GM21723 (cell line): ENCODE results near the gene HIP1.
"Not testable (repeated sequence)": the region's sequence is repeated elsewhere in the genome, so short reads cannot be mapped to it uniquely, and the experiment has no call there.

Source experiments
- ATAC-seq: cut with Tn5 transposase; IDR thresholded peaks from one replicate; pipeline ENCODE4 v1.9.1; 2021; ENCODE audit warnings: mild to moderate bottlenecking, moderate library complexity; ENCODE audit not compliant: unreplicated experiment

HIP1 gene

DNA sequence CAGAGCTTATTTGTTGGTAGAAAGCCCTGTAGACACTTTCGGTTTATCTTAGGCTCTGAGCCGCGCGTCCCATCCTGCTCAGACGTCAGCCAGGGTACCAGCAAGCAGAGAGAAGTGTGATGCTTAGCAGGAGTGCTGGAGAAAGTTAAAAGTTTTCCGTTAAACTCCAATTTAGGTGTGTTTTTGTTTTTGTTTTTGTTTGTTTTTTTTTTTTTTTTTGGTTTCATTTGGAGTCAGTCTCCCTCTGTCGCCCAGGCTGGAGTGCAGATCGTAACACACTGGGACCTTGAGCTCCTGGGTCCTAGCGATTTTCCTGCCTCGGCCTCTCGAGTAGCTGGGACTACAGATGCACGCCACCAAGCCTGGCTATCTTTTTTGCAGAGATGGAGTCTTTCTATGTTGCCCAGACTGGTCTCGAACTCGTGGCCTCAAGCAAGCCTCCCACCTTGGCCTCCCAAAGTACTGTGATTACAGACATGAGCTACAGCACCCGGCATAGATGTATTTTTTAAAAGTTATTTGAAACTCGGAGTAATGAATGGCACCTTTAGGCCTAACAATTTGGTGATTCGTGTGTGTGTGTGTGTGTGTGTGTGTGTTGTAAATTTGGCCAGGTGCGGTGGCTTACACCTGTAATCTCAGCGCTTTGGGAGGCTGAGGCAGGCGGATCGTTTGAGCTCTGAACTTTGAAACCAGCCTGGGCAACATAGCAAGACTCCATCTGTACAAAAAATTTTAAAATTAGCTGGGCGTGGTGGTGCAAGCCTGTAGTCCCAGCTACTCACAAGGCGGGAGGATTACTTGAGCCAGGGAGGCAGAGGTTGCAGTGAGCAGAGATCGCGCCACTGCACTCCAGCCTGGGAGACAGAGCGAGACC is 1.3 kb upstream of the HIP1 start:
- ATAC-seq, result peak; percentile 39

GRCh38 chr7:75738975-75739795 is 444 bp upstream of the HIP1 start:
- ATAC-seq, result peak; percentile 89

DNA sequence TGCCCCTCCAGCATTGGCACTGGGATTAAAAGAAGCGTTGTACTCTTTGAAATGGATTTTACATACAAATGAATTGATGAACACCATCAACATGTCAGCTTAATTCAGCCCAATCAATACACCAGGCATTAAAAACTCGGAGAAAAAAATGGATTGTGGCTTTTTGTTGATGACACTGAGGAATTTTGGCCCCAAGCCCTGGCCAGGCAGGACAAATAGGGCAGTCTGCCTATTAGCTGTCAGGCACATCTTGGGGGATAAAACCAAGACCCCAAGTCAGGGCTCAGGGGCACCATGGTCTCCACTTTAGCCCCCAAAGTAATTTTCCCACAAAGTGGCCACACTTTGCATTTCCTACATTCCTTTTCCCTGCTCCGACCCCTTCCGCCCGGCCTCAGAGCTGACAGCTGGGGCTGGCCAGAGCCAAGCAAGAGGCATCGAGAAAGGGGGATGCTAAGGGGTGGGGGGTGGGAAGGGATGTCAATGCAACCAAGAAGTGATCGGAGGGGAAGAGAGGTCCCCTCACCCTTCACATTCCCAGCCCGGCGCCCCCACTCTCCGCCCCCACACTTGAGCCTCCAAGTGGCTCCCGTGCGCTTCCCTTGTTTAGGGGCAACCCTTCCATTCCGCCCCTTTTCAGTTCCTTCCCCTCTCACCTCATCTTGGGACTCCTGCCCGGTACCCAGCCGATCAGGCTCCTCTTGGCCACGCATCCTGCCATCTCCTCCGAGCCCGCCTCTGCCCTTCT is 711 bp downstream of the HIP1 start:
- no peak for ATAC-seq

GRCh38 chr7:75735581-75736350 is 3.0 kb downstream of the HIP1 start:
- ATAC-seq, result no peak

DNA sequence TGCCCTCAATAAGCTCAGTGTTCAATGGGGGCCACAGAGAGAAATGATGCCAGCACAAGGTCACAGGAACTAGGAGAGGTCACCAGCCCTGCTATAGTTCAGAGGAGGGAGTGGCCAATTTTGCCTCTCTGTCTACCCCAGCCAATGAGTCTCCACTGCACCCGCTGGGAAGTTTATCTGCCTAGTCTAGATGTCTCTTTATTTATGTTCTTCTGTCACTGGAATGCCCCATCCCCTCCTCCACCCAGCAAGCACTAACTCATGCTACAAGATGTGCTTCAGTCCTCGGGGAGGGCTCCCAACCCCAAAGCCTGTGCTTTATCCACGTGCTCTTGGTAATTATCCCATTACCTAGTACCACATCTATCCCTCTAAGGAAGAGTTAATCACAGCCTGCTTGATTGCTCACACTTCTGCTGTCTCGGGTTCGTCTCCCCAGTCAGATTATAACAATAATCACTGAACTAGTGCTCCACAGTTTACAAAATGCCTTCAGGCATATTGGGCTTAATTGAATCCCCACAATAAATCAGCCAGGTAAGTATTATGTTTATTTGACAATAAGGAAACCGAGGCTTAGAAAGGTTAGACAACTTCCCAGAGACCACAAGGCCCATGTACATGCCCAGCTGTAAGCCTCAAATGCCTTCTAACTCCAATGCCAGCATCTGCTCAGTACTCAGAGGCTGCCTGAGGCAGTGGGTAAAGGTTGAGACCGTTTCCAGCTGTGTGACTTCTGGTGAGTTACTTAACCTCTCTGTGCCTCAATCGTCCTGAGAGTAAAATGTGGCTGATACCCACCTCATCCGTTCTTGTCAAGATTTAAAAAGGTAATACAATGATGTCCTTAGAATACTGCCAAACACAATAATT is 3.9 kb downstream of the HIP1 start:
- ATAC-seq, result no peak

GRCh38 chr7:75732764-75733630 is 5.7 kb downstream of the HIP1 start:
- ATAC-seq, result no peak

GRCh38 chr7:75732016-75732521 is 6.7 kb downstream of the HIP1 start:
- no peak for ATAC-seq

DNA sequence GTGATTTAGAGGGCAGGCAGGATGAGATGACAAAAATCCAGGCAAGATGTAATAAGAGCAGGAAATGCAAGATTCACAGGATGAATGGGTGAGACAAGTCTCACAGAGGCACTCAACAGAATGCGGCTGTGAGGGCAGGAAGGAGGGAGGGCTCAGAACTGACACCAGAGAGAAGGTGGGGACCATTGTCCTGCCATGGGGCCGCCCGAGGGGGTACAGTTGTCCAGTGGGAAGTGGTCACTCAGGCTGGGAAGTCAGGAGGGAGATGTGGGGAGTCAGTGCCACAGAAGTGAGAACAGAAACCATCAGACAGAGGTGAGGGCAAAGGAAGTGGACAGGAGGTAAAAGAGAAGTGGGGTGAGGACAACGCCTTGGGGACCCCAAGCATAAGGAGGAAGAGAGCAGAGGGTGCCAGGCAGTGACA is 8.9 kb downstream of the HIP1 start:
- ATAC-seq, result no peak

- ATAC-seq, result no peak
Measured at GRCh38 chr7:75727881-75728593, 10.7 kb downstream of the HIP1 start.

DNA sequence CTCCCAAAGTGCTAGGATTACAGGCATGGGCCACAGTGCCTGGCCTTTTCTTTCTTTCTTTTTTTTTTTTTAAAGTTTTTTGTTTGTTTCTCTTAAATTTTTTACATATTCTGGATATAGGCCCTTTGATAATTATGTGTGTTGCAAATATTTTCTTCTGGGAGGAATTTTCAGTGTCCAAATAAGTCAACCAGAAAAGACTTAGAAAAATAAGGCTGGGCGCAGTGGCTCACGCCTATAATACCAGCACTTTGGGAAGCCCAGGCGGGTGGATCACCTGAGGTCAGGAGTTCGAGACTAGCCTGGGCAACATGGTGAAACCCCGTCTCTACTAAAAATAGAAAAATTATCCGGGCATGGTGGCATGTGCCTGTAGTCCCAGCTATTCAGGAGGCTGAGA is 11.4 kb downstream of the HIP1 start:
- not testable (repeated sequence) for ATAC-seq

- no peak for ATAC-seq
Measured at GRCh38 chr7:75725306-75725705, 13.4 kb downstream of the HIP1 start.

- no peak for ATAC-seq
Measured at GRCh38 chr7:75723444-75723843, 15.3 kb downstream of the HIP1 start.

GRCh38 chr7:75722373-75722772 is 16.4 kb downstream of the HIP1 start:
- ATAC-seq, result no peak

DNA sequence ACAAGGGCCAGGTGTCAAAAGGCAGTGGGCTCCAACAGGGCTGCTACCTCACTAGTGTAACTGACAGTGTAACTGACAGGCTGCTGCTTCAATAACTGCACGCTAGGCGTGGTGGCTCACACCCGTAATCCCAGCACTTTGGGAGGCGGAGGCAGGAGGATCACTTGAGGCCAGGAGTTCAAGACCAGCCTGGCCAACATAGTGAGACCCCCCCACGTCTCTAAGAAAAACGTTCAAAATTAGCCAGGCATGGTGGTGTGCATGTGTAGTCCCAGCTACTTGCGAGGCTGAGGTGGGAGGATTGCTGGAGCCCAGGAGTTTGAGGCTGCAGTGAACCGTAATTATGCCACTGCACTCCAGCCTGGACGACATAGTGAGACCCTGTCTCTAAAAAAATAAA is 16.8 kb downstream of the HIP1 start:
- ATAC-seq, result not testable (repeated sequence)

GRCh38 chr7:75721426-75721825 is 17.3 kb downstream of the HIP1 start:
- ATAC-seq, result no peak

DNA sequence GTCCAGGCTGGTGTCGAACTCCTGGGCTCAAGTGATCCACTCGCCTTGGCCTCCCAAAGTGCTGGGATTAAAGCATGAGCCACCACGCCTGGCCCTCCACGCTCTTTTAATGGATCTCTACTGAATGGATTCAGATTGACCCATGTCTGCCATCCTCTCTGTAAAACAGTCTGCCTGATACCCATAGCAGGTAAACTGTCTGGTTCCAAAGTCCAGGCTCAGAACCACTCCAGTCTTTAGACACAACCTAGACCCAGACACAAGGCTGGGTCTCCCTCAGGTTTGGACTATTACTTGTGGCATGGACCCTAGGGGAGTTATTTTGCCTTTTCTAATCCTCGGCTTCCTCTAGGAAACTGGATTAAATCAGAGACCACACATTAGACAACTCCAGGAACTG is 19.1 kb downstream of the HIP1 start:
- no peak for ATAC-seq

GRCh38 chr7:75718390-75719031 is 20.2 kb downstream of the HIP1 start:
- ATAC-seq, result no peak
